ENCODE data around the gene TRIM31.
"Not testable (repeated sequence)": the region's sequence is repeated elsewhere in the genome, so short reads cannot be mapped to it uniquely, and the experiment has no call there.

GRCh38 chr6:30140240-30140639 lies 27.4 kb upstream of the TRIM31 start:
- not testable (repeated sequence) for TF ChIP-seq POLR2AphosphoS5 (IDR thresholded peaks at IDR 0.05; ENCODE audit: borderline replicate concordance, low read depth, low read length); EZH2 (IDR thresholded peaks at IDR 0.05)
